B cell (primary cell): ENCODE measurements around the gene PPARD. TPM values are rescaled to one million over a fixed set of nuclear protein-coding genes. Genes with fewer than 3 reads are reported as not detected.

ENCODE experiments used
- ATAC-seq: fragments of 200-7000 bp; cut with Tn5 transposase; one replicate; pipeline ENCODE4 v1.10.0; 2021; ENCODE audit warnings: low read depth, mild to moderate bottlenecking, moderate number of reproducible peaks, moderate library complexity
- CTCF ChIA-PET: fragments of 350-600 bp; sonication (Branson Sonifier 250); formaldehyde crosslinking; loops from one replicate; lab custom pipeline; 2021; ENCODE audit warnings: antibody characterized with exemption, inconsistent platforms; lab: Charles Lee
- POLR2A ChIA-PET: fragments of 350-600 bp; sonication (Branson Sonifier 250); formaldehyde crosslinking; loops from one replicate; lab custom pipeline; 2021; ENCODE audit warnings: antibody characterized with exemption; lab: Charles Lee
- DNase-seq: peaks from one replicate; pipeline ENCODE4 v3.0.0; 2013
- H2AFZ ChIP-seq: 2 replicates; pipeline ENCODE4 v1.6.1; 2012; ENCODE audit warnings: mild to moderate bottlenecking, low read depth, low read length; ENCODE audit not compliant: insufficient read depth, poor library complexity, severe bottlenecking
- H3K27ac ChIP-seq, 2 donors: 1 replicate in 1 of 2; 2 replicates in 1 of 2; pipeline ENCODE4 v1.5.1; 2012 to 2013; ENCODE audit warnings: low read length in 2 of 2, mild to moderate bottlenecking in 2 of 2, moderate library complexity in 1 of 2
- H3K27me3 ChIP-seq, 4 experiments: fragments of 200-600 bp in 1 of 4; sonication (generic) in 1 of 4; replicated peaks in 1 of 4; 1 replicate in 2 of 4; 2 replicates in 2 of 4; pipeline versions ENCODE4 v1.6.1 to v1.7.0; 2013 to 2016; ENCODE audit warnings: low read length in 3 of 4, mild to moderate bottlenecking in 2 of 4, mixed read lengths in 1 of 4, moderate library complexity in 1 of 4; ENCODE audit not compliant: insufficient read depth in 4 of 4, control insufficient read depth in 3 of 4; ENCODE audit errors: control extremely low read depth in 1 of 4
- H3K36me3 ChIP-seq, 2 experiments: replicated peaks in 1 of 2; 1 replicate in 1 of 2; 2 replicates in 1 of 2; pipeline versions ENCODE4 v1.6.1 to v1.7.1; 2013; ENCODE audit warnings: low read length in 1 of 2; ENCODE audit not compliant: insufficient read depth in 2 of 2, control insufficient read depth in 1 of 2; ENCODE audit errors: control extremely low read depth in 1 of 2, extremely low read depth in 1 of 2
- H3K4me1 ChIP-seq, 2 donors: fragments of 200-600 bp in 1 of 2; sonication (generic) in 1 of 2; 1 replicate in 1 of 2; 2 replicates in 1 of 2; pipeline versions ENCODE4 v1.5.1 to v1.6.1; 2013 to 2017; ENCODE audit warnings: low read length in 2 of 2; ENCODE audit not compliant: control insufficient read depth in 2 of 2, insufficient read depth in 2 of 2
- H3K4me2 ChIP-seq: replicated peaks from 2 replicates; pipeline ENCODE3; 2012; ENCODE audit warnings: mild to moderate bottlenecking, low read depth, low read length; ENCODE audit not compliant: poor library complexity, severe bottlenecking
- H3K4me3 ChIP-seq, 5 experiments: fragments of 200-600 bp in 1 of 5; sonication (generic) in 1 of 5; 1 replicate in 3 of 5; 2 replicates in 2 of 5; pipeline versions ENCODE4 v1.5.1 to v1.7.0; 2011 to 2016; ENCODE audit warnings: low read length in 4 of 5, mild to moderate bottlenecking in 4 of 5, low read depth in 2 of 5, control low read depth in 1 of 5, moderate library complexity in 1 of 5; ENCODE audit not compliant: insufficient read depth in 1 of 5; ENCODE audit errors: control extremely low read depth in 1 of 5, extremely low read depth in 1 of 5
- H3K79me2 ChIP-seq: fragments of 200-600 bp; sonication (generic); one replicate; pipeline ENCODE4 v1.6.0; 2016; ENCODE audit warnings: low read length; ENCODE audit not compliant: control insufficient read depth, insufficient read depth
- H3K9ac ChIP-seq: fragments of 200-600 bp; sonication (generic); 2 replicates; pipeline ENCODE4 v1.6.1; 2017; ENCODE audit warnings: mild to moderate bottlenecking, low read length, moderate library complexity
- H3K9me3 ChIP-seq, 3 donors: one replicate each; pipeline versions ENCODE4 v1.6.1 to v1.7.1; 2013; ENCODE audit warnings: low read length in 2 of 3; ENCODE audit not compliant: control insufficient read depth in 2 of 3, insufficient read depth in 1 of 3; ENCODE audit errors: control extremely low read depth in 1 of 3
- H4K20me1 ChIP-seq: 2 replicates; pipeline ENCODE4 v1.6.0; 2012; ENCODE audit warnings: mild to moderate bottlenecking, low read length; ENCODE audit not compliant: insufficient read depth, control insufficient read depth, poor library complexity, severe bottlenecking
- H3K27ac Mint-ChIP-seq: one replicate; pipeline ENCODE4 v1.8.0; 2021; ENCODE audit warnings: mixed read lengths
- H3K27me3 Mint-ChIP-seq: one replicate; pipeline ENCODE4 v1.8.0; 2021; ENCODE audit warnings: mixed read lengths
- H3K4me1 Mint-ChIP-seq: one replicate; pipeline ENCODE4 v1.8.0; 2021; ENCODE audit warnings: mixed read lengths
- H3K4me3 Mint-ChIP-seq: one replicate; pipeline ENCODE4 v1.8.0; 2021; ENCODE audit warnings: mixed read lengths
- H3K9me3 Mint-ChIP-seq: one replicate; pipeline ENCODE4 v1.8.0; 2022; ENCODE audit warnings: mixed read lengths; ENCODE audit not compliant: insufficient read depth
- CTCF ChIP-seq: fragments of 200-600 bp; IDR thresholded peaks from one replicate; pipeline ENCODE4 v1.8.0; 2022; ENCODE audit warnings: antibody characterized with exemption, mild to moderate bottlenecking
- EZH2 ChIP-seq: IDR thresholded peaks from 2 replicates; pipeline ENCODE4 v1.6.1; 2012; ENCODE audit warnings: borderline replicate concordance, low read depth, mild to moderate bottlenecking, moderate library complexity, low read length; ENCODE audit not compliant: insufficient read depth, poor library complexity, severe bottlenecking
- WGBS: methylation state at CpG from one replicate; pipeline ENCODE4 v1.1.5; 2013; ENCODE audit warnings: missing lambda C conversion rate; ENCODE audit not compliant: insufficient coverage; 5-methylcytosine and 5-hydroxymethylcytosine counted together
- intact Hi-C: fragments of 100-400 bp; cut with micrococcal nuclease; formaldehyde crosslinking; loops from one replicate; pipeline ENCODE4 v1.10.0; 2022
- polyA plus RNA-seq: library from polyadenylated mRNA; depleted of rRNA; stranded (reverse); fragments of >200 nt; gene quantifications from 2 replicates; pipeline ENCODE4 v1.2.3, GENCODE V29; 2012
- total RNA-seq, 2 donors: library from RNA; stranded (reverse); fragments of 120-200 nt in 1 of 2; gene quantifications; 1 replicate in 1 of 2; 2 replicates in 1 of 2; pipeline versions ENCODE4 v1.2.3 to v1.2.4, GENCODE V29; 2013 to 2022

Gene PPARD
- total and polyA plus RNA-seq, 2 donors (not counting 1 experiment from before 2014, with no cell fraction given): 37.9 to 38.9 TPM

- H3K4me3 ChIP-seq: no peak overlapping the region
- H3K9me3 ChIP-seq: no peaks in the 10 kb centered on the region
- TF ChIP-seq EZH2 (no peak), CTCF (no peak)
- intact Hi-C loops: no loop called here
- no peak for DNase-seq
- H3K4me1 Mint-ChIP-seq: peaks cover 20% of the 10 kb centered on the region
- H3K36me3 ChIP-seq: peaks cover 0 to 80% of the 10 kb centered on the region in 2 experiments
- H2AFZ ChIP-seq: no peak overlapping the region
- POLR2A ChIA-PET: no interaction called here
- no peaks in the 10 kb centered on the region for H3K9me3 Mint-ChIP-seq
- CTCF ChIA-PET: interaction anchor here (1.5 to 9.7 kb wide), 3 partner anchors 9 to 20 kb away, joined by 8 to 87 read pairs (median 14); partner anchors contain the start of gene DEF6
- H3K27me3 ChIP-seq: no peaks in the 10 kb centered on the region
- no peak overlapping the region for H3K9ac ChIP-seq
- H3K27ac Mint-ChIP-seq: no peak overlapping the region
- H3K4me1 ChIP-seq: peaks cover 2 to 5% of the 10 kb centered on the region in 2 donors
- no peaks in the 10 kb centered on the region for H3K27me3 Mint-ChIP-seq
- H4K20me1 ChIP-seq: peaks cover 28% of the 10 kb centered on the region
- H3K27ac ChIP-seq: no peak overlapping the region
- WGBS: 98% methylated on average over 28 of the region's 28 CpGs
- H3K4me2 ChIP-seq: no peak overlapping the region
- H3K79me2 ChIP-seq: peaks cover 54% of the 10 kb centered on the region
- ATAC-seq: no peak
- no peak overlapping the region for H3K4me3 Mint-ChIP-seq
These were observed 24.7 kb upstream of the PPARD start for GRCh38 chr6:35317483-35318195.
